HEK293 (cell line): Measurements from ENCODE around the gene TNFSF13.

Source experiments
- BCL6B ChIP-seq: fragments of 450-650 bp; formaldehyde crosslinking; IDR thresholded peaks from 2 replicates; pipeline ENCODE4 v1.5.1; 2017; ENCODE audit warnings: missing biosample characterization, missing genetic modification characterization
- ELK4 ChIP-seq: IDR thresholded peaks from 2 replicates; pipeline ENCODE4 v1.6.1; 2011; ENCODE audit warnings: mild to moderate bottlenecking, low read depth, low read length, borderline replicate concordance
- HIC1 ChIP-seq: fragments of 450-650 bp; formaldehyde crosslinking; IDR thresholded peaks from 2 replicates; pipeline ENCODE4 v1.5.1; 2016; ENCODE audit warnings: missing biosample characterization, missing genetic modification characterization
- KLF16 ChIP-seq: fragments of 450-650 bp; formaldehyde crosslinking; IDR thresholded peaks from 2 replicates; pipeline ENCODE4 v1.5.1; 2017; ENCODE audit warnings: missing biosample characterization, missing genetic modification characterization
- REST ChIP-seq: fragments of 450-650 bp; formaldehyde crosslinking; IDR thresholded peaks from 2 replicates; pipeline ENCODE4 v1.5.1; 2016; ENCODE audit warnings: missing biosample characterization, missing genetic modification characterization
- YY1 ChIP-seq: fragments of 450-650 bp; formaldehyde crosslinking; IDR thresholded peaks from 2 replicates; pipeline ENCODE4 v1.5.1; 2018; ENCODE audit warnings: missing biosample characterization, missing genetic modification characterization
- ZBTB26 ChIP-seq: fragments of 450-650 bp; formaldehyde crosslinking; optimal IDR thresholded peaks from 2 replicates; pipeline ENCODE3; 2016; ENCODE audit warnings: missing biosample characterization, mild to moderate bottlenecking, missing genetic modification characterization
- ZBTB7A ChIP-seq: fragments of 450-650 bp; formaldehyde crosslinking; IDR thresholded peaks from 2 replicates; pipeline ENCODE4 v1.5.1; 2016; ENCODE audit warnings: low read depth, missing biosample characterization, missing genetic modification characterization
- ZFHX2 ChIP-seq: fragments of 450-650 bp; formaldehyde crosslinking; conservative IDR thresholded peaks from 2 replicates; pipeline ENCODE4 v1.5.1; 2016; ENCODE audit warnings: missing biosample characterization, missing genetic modification characterization
- ZFP37 ChIP-seq: fragments of 450-650 bp; formaldehyde crosslinking; IDR thresholded peaks from 2 replicates; pipeline ENCODE4 v1.5.1; 2016; ENCODE audit warnings: missing biosample characterization, missing genetic modification characterization
- ZNF148 ChIP-seq: fragments of 450-650 bp; formaldehyde crosslinking; IDR thresholded peaks from 2 replicates; pipeline ENCODE4 v1.5.0; 2017; ENCODE audit warnings: missing biosample characterization, missing genetic modification characterization, borderline replicate concordance
- ZNF214 ChIP-seq: fragments of 450-650 bp; formaldehyde crosslinking; IDR thresholded peaks from 2 replicates; pipeline ENCODE4 v1.5.1; 2017; ENCODE audit warnings: missing biosample characterization, mild to moderate bottlenecking, missing genetic modification characterization, borderline replicate concordance
- ZNF26 ChIP-seq: fragments of 450-650 bp; formaldehyde crosslinking; IDR thresholded peaks from 2 replicates; pipeline ENCODE4 v1.5.1; 2016; ENCODE audit warnings: missing biosample characterization, missing genetic modification characterization
- ZNF341 ChIP-seq: fragments of 450-650 bp; formaldehyde crosslinking; IDR thresholded peaks from 2 replicates; pipeline ENCODE4; 2016; ENCODE audit warnings: low read depth, missing biosample characterization, missing genetic modification characterization
- ZNF37A ChIP-seq: fragments of 450-650 bp; IDR thresholded peaks from 2 replicates; pipeline ENCODE4 v1.5.1; 2018; ENCODE audit warnings: missing biosample characterization, missing genetic modification characterization
- ZNF391 ChIP-seq: fragments of 450-650 bp; formaldehyde crosslinking; IDR thresholded peaks from 2 replicates; pipeline ENCODE4 v1.5.1; 2016; ENCODE audit warnings: low read depth, missing biosample characterization, missing genetic modification characterization, borderline replicate concordance
- ZNF521 ChIP-seq: fragments of 450-650 bp; formaldehyde crosslinking; IDR thresholded peaks from 2 replicates; pipeline ENCODE4 v1.5.1; 2017; ENCODE audit warnings: missing biosample characterization, mild to moderate bottlenecking, missing genetic modification characterization
- ZNF621 ChIP-seq: fragments of 450-650 bp; formaldehyde crosslinking; IDR thresholded peaks from 2 replicates; pipeline ENCODE4 v1.5.1; 2017; ENCODE audit warnings: missing biosample characterization, missing genetic modification characterization
- ZNF623 ChIP-seq: fragments of 450-650 bp; formaldehyde crosslinking; IDR thresholded peaks from 2 replicates; pipeline ENCODE4 v1.5.1; 2016; ENCODE audit warnings: missing biosample characterization, missing genetic modification characterization
- ZNF624 ChIP-seq: fragments of 450-650 bp; formaldehyde crosslinking; IDR thresholded peaks from 2 replicates; pipeline ENCODE4 v1.5.1; 2017; ENCODE audit warnings: missing biosample characterization, missing genetic modification characterization
- ZNF639 ChIP-seq: fragments of 450-650 bp; formaldehyde crosslinking; IDR thresholded peaks from 2 replicates; pipeline ENCODE4 v1.5.1; 2016; ENCODE audit warnings: missing biosample characterization, missing genetic modification characterization
- ZNF677 ChIP-seq: fragments of 450-650 bp; IDR thresholded peaks from 2 replicates; pipeline ENCODE4 v1.5.0; 2018; ENCODE audit warnings: missing biosample characterization, mild to moderate bottlenecking, missing genetic modification characterization, moderate library complexity

Gene TNFSF13

GRCh38 chr17:7579834-7580603 lies 21.5 kb downstream of the TNFSF13 start (continued):
- TF ChIP-seq ZNF26 (tag by site-specific recombination) = no peak
- TF ChIP-seq REST (tag by site-specific recombination) = 0 out of 2 replicates have a peak, but pooled peaks have one; percentile 44
- TF ChIP-seq KLF16 (tag by site-specific recombination) = 0 out of 2 replicates have a peak, but pooled peaks have one; percentile 14
- TF ChIP-seq ELK4 = no peak
- TF ChIP-seq ZNF624 (tag by site-specific recombination) = 0 out of 2 replicates have a peak, but pooled peaks have one; percentile 60
- TF ChIP-seq ZBTB7A = 0 out of 2 replicates have a peak, but pooled peaks have one; percentile 66
- TF ChIP-seq ZNF341 = no peak
- TF ChIP-seq ZNF521 (tag by site-specific recombination) = no peak
- no peak for TF ChIP-seq ZNF37A (tag by site-specific recombination)
- peak; percentile 26; the same call in 1 of the 2 replicates for TF ChIP-seq ZNF623
- TF ChIP-seq YY1 (tag by site-specific recombination) = no peak
- no peak for TF ChIP-seq ZNF639 (tag by site-specific recombination)
- TF ChIP-seq ZNF391 = 0 out of 2 replicates have a peak, but pooled peaks have one; percentile 34
- 0 out of 2 replicates have a peak, but pooled peaks have one; percentile 9 for TF ChIP-seq BCL6B (tag by site-specific recombination)
- peak; percentile 59 for TF ChIP-seq ZFHX2 (tag by site-specific recombination)
- no peak for TF ChIP-seq ZNF214 (tag by site-specific recombination)
- TF ChIP-seq HIC1 (tag by site-specific recombination) = peak; percentile 82
- TF ChIP-seq ZNF621 = no peak
- TF ChIP-seq ZNF677 (tag by site-specific recombination) = no peak
- no peak for TF ChIP-seq ZFP37 (tag by site-specific recombination)
- TF ChIP-seq ZBTB26 (tag by site-specific recombination) = peak; percentile 20
- TF ChIP-seq ZNF148 (tag by site-specific recombination) = no peak
